Measurements from ENCODE around the gene PLAU.
"Not testable (repeated sequence)": the region's sequence is repeated elsewhere in the genome, so short reads cannot be mapped to it uniquely, and the experiment has no call there.

The PLAU gene

GRCh38 chr10:73955719-73956118 is 44.8 kb downstream of the PLAU start:
- DNase-seq: no peak

- DNase-seq: no peak
Observed at GRCh38 chr10:73956476-73957359, 45.8 kb downstream of the PLAU start.

GRCh38 chr10:73959484-73960243 is 48.7 kb downstream of the PLAU start:
- no peak for DNase-seq

- DNase-seq: no peak
Observed at GRCh38 chr10:73962386-73962785, 51.5 kb downstream of the PLAU start.

- not testable (repeated sequence) for DNase-seq
Observed at GRCh38 chr10:73963533-73963932, 52.6 kb downstream of the PLAU start.

GRCh38 chr10:73964743-73965142 is 53.8 kb downstream of the PLAU start:
- DNase-seq: peak in 1 of 2 experiments; percentile 18

- not testable (repeated sequence) for DNase-seq
Observed at GRCh38 chr10:73965267-73965889, 54.4 kb downstream of the PLAU start.

- peak; percentile 3 to 79 for DNase-seq
Observed at GRCh38 chr10:73965890-73966768, 55.2 kb downstream of the PLAU start.

GRCh38 chr10:73967022-73967429 is 56.1 kb downstream of the PLAU start:
- DNase-seq: no peak
